Vagina (tissue), 2 donors: Measurements from ENCODE around the gene TELO2.

Experiments
- CTCF ChIP-seq, 3 experiments: fragments of 450-650 bp in 2 of 3; fragments of 200-600 bp in 1 of 3; sonication (generic) in 1 of 3; IDR thresholded peaks; one replicate each; pipeline ENCODE4 v1.5.1; 2017 to 2019; ENCODE audit warnings: antibody characterized with exemption in 3 of 3, mild to moderate bottlenecking in 2 of 3, moderate library complexity in 2 of 3
- POLR2A ChIP-seq, 2 donors: fragments of 450-650 bp; IDR thresholded peaks; one replicate each; pipeline ENCODE4 v1.6.1; 2017; ENCODE audit warnings: antibody characterized with exemption in 2 of 2, mild to moderate bottlenecking in 2 of 2, moderate library complexity in 2 of 2
- POLR2AphosphoS5 ChIP-seq, 2 donors: sonication (generic); formaldehyde crosslinking; IDR thresholded peaks; one replicate each; pipeline ENCODE4 v1.9.0; 2017; ENCODE audit warnings: antibody characterized with exemption in 2 of 2, mild to moderate bottlenecking in 2 of 2, low read depth in 1 of 2; ENCODE audit not compliant: insufficient read depth in 1 of 2

GRCh38 chr16:1518626-1519135 is 25.5 kb downstream of the TELO2 start:
- TF ChIP-seq CTCF (IDR thresholded peaks at IDR 0.05) (no peak), POLR2AphosphoS5 (IDR thresholded peaks at IDR 0.05; ENCODE audit: insufficient read depth in 1 of 2, low read depth in 1 of 2) (no peak), POLR2A (IDR thresholded peaks at IDR 0.05) (no peak)
